H1 (cell line): ENCODE data around the gene GDPD5. TPM values are rescaled to one million over a fixed set of nuclear protein-coding genes. Genes with fewer than 3 reads are reported as not detected.

Experiments
- EGR1 ChIP-seq: IDR thresholded peaks from 2 replicates; pipeline ENCODE4 v1.6.1; 2011; ENCODE audit warnings: low read depth, low read length, borderline replicate concordance
- POU5F1 ChIP-seq: IDR thresholded peaks from 2 replicates; pipeline ENCODE4 v1.6.1; 2011; ENCODE audit warnings: low read depth, mild to moderate bottlenecking, low read length, moderate library complexity
- SRF ChIP-seq: IDR thresholded peaks from 2 replicates; pipeline ENCODE4 v1.6.1; 2011; ENCODE audit warnings: mild to moderate bottlenecking, low read depth, low read length, moderate library complexity
- SUZ12 ChIP-seq: fragments of 200-600 bp; sonication (generic); IDR thresholded peaks from 2 replicates; pipeline ENCODE4 v1.6.1; 2012; ENCODE audit warnings: mild to moderate bottlenecking, inconsistent platforms, low read length, moderate library complexity, mixed read lengths
- polyA plus RNA-seq, 7 experiments: library from polyadenylated mRNA; depleted of rRNA in 3 of 7; stranded (reverse) in 5 of 7; unstranded in 2 of 7; fragments of >200 nt in 5 of 7; fragments of 200-250 nt in 2 of 7; gene quantifications; 1 replicate in 5 of 7; 2 replicates in 1 of 7; 4 replicates in 1 of 7; pipeline versions ENCODE4 v1.2.1 to v1.2.3, GENCODE V29; 2011 to 2013; ENCODE audit warnings: missing spikeins in 2 of 7, mixed read lengths in 2 of 7
- total RNA-seq: library from RNA; stranded (reverse); fragmentation: NEBNext Ultra II Directional; extraction: Animal tissue kit (Norgen Biotek cat#: 25700); gene quantifications from 2 replicates; pipeline ENCODE4 v1.2.1, GENCODE V29; 2021
- TF ChIP-seq, protein P1 (sequence below): fragments of 300-600 bp; sonication (generic); IDR thresholded peaks from 2 replicates; pipeline ENCODE4 v1.7.1; 2012; ENCODE audit warnings: low read length, moderate library complexity, mild to moderate bottlenecking, inconsistent platforms; ENCODE audit not compliant: insufficient replicate concordance

Gene GDPD5
- total and polyA plus RNA-seq, 2 of the 8 experiments (the other 6 are each of a cell fraction or from before 2014, with no cell fraction given): 7.8 to 8.6 TPM

DNA sequence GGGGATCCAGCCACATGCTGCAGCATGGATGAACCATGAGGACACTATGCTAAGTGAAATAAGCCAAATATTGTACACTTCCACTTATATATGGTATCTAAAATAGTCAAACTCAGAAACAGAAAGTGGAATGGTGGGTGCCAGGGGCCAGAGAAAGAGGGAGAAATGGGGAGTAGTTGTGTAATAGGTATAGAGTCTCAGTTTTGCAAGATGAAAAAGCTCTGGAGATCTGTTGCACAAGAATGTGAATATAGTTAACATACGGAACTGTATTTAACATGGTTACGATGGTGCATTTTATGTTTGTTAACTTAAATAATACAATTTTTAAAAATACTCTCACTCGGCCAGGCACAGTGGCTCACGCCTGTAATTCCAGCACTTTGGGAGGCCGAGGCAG lies 21.2 kb downstream of the GDPD5 start (continued):
- TF ChIP-seq, protein P1, sequence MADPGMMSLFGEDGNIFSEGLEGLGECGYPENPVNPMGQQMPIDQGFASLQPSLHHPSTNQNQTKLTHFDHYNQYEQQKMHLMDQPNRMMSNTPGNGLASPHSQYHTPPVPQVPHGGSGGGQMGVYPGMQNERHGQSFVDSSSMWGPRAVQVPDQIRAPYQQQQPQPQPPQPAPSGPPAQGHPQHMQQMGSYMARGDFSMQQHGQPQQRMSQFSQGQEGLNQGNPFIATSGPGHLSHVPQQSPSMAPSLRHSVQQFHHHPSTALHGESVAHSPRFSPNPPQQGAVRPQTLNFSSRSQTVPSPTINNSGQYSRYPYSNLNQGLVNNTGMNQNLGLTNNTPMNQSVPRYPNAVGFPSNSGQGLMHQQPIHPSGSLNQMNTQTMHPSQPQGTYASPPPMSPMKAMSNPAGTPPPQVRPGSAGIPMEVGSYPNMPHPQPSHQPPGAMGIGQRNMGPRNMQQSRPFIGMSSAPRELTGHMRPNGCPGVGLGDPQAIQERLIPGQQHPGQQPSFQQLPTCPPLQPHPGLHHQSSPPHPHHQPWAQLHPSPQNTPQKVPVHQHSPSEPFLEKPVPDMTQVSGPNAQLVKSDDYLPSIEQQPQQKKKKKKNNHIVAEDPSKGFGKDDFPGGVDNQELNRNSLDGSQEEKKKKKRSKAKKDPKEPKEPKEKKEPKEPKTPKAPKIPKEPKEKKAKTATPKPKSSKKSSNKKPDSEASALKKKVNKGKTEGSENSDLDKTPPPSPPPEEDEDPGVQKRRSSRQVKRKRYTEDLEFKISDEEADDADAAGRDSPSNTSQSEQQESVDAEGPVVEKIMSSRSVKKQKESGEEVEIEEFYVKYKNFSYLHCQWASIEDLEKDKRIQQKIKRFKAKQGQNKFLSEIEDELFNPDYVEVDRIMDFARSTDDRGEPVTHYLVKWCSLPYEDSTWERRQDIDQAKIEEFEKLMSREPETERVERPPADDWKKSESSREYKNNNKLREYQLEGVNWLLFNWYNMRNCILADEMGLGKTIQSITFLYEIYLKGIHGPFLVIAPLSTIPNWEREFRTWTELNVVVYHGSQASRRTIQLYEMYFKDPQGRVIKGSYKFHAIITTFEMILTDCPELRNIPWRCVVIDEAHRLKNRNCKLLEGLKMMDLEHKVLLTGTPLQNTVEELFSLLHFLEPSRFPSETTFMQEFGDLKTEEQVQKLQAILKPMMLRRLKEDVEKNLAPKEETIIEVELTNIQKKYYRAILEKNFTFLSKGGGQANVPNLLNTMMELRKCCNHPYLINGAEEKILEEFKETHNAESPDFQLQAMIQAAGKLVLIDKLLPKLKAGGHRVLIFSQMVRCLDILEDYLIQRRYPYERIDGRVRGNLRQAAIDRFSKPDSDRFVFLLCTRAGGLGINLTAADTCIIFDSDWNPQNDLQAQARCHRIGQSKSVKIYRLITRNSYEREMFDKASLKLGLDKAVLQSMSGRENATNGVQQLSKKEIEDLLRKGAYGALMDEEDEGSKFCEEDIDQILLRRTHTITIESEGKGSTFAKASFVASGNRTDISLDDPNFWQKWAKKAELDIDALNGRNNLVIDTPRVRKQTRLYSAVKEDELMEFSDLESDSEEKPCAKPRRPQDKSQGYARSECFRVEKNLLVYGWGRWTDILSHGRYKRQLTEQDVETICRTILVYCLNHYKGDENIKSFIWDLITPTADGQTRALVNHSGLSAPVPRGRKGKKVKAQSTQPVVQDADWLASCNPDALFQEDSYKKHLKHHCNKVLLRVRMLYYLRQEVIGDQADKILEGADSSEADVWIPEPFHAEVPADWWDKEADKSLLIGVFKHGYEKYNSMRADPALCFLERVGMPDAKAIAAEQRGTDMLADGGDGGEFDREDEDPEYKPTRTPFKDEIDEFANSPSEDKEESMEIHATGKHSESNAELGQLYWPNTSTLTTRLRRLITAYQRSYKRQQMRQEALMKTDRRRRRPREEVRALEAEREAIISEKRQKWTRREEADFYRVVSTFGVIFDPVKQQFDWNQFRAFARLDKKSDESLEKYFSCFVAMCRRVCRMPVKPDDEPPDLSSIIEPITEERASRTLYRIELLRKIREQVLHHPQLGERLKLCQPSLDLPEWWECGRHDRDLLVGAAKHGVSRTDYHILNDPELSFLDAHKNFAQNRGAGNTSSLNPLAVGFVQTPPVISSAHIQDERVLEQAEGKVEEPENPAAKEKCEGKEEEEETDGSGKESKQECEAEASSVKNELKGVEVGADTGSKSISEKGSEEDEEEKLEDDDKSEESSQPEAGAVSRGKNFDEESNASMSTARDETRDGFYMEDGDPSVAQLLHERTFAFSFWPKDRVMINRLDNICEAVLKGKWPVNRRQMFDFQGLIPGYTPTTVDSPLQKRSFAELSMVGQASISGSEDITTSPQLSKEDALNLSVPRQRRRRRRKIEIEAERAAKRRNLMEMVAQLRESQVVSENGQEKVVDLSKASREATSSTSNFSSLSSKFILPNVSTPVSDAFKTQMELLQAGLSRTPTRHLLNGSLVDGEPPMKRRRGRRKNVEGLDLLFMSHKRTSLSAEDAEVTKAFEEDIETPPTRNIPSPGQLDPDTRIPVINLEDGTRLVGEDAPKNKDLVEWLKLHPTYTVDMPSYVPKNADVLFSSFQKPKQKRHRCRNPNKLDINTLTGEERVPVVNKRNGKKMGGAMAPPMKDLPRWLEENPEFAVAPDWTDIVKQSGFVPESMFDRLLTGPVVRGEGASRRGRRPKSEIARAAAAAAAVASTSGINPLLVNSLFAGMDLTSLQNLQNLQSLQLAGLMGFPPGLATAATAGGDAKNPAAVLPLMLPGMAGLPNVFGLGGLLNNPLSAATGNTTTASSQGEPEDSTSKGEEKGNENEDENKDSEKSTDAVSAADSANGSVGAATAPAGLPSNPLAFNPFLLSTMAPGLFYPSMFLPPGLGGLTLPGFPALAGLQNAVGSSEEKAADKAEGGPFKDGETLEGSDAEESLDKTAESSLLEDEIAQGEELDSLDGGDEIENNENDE: no peak
- TF ChIP-seq SUZ12 (no peak), SRF (no peak), POU5F1 (no peak), EGR1 (no peak)
- TF ChIP-seq, all 59 proteins: peak for 0
